HepG2 (cell line): ENCODE data around the gene ABHD4. TPM values are rescaled to one million over a fixed set of nuclear protein-coding genes. Genes with fewer than 3 reads are reported as not detected.

Experiments
- BATF2 ChIP-seq: sonication (generic); formaldehyde crosslinking; IDR thresholded peaks from 2 replicates; pipeline ENCODE4 v1.8.0; 2022; ENCODE audit warnings: mild to moderate bottlenecking, missing genetic modification reagents, moderate library complexity
- FOSL2 ChIP-seq: sonication (generic); formaldehyde crosslinking; IDR thresholded peaks from 2 replicates; pipeline ENCODE4 v1.4.0; 2020; ENCODE audit warnings: missing genetic modification reagents
- FOXA3 ChIP-seq: IDR thresholded peaks from 2 replicates; pipeline ENCODE4 v1.6.1; 2016; ENCODE audit warnings: missing genetic modification reagents, missing compliant biosample characterization
- HINFP ChIP-seq: sonication (generic); formaldehyde crosslinking; IDR thresholded peaks from 2 replicates; pipeline ENCODE4 v1.4.0; 2020; ENCODE audit warnings: low read depth, mild to moderate bottlenecking, missing genetic modification reagents
- NFATC3 ChIP-seq: sonication (generic); formaldehyde crosslinking; IDR thresholded peaks from 2 replicates; pipeline ENCODE4 v1.5.1; 2020; ENCODE audit warnings: mild to moderate bottlenecking, missing genetic modification reagents
- PAF1 ChIP-seq: IDR thresholded peaks from 2 replicates; pipeline ENCODE4 v1.6.1; 2016; ENCODE audit warnings: missing genetic modification reagents, missing compliant biosample characterization
- PHF5A ChIP-seq: IDR thresholded peaks from one replicate; pipeline ENCODE4 v1.6.1; 2018; ENCODE audit warnings: low read depth, missing genetic modification reagents; ENCODE audit not compliant: unreplicated experiment
- RARA ChIP-seq: IDR thresholded peaks from 2 replicates; pipeline ENCODE4 v1.6.1; 2016; ENCODE audit warnings: missing genetic modification reagents, missing compliant biosample characterization
- ZHX2 ChIP-seq, 2 experiments: sonication (generic) in 1 of 2; formaldehyde crosslinking in 1 of 2; IDR thresholded peaks; 2 replicates each; pipeline versions ENCODE4 v1.6.1 to v1.9.0; 2014 to 2022; ENCODE audit warnings: antibody characterized with exemption in 1 of 2, borderline replicate concordance in 1 of 2, inconsistent platforms in 1 of 2, low read depth in 1 of 2, missing genetic modification reagents in 1 of 2
- ZNF20 ChIP-seq: sonication (generic); formaldehyde crosslinking; IDR thresholded peaks from 2 replicates; pipeline ENCODE4 v1.4.0; 2020; ENCODE audit warnings: mild to moderate bottlenecking, moderate library complexity, missing genetic modification reagents
- ZNF3 ChIP-seq: IDR thresholded peaks from 2 replicates; pipeline ENCODE4 v1.7.0; 2017; ENCODE audit warnings: inconsistent platforms
- ZNF557 ChIP-seq: sonication (generic); formaldehyde crosslinking; IDR thresholded peaks from 2 replicates; pipeline ENCODE4 v1.4.0; 2020; ENCODE audit warnings: missing genetic modification reagents
- ZNF574 ChIP-seq: sonication (generic); formaldehyde crosslinking; IDR thresholded peaks from 2 replicates; pipeline ENCODE4 v1.4.0; 2020; ENCODE audit warnings: missing genetic modification reagents
- ZNF674 ChIP-seq: sonication (generic); formaldehyde crosslinking; IDR thresholded peaks from 2 replicates; pipeline ENCODE4 v1.5.0; 2020; ENCODE audit warnings: low read depth, mild to moderate bottlenecking, missing genetic modification reagents
- polyA plus RNA-seq, 8 experiments: library from polyadenylated mRNA; depleted of rRNA in 3 of 8; stranded (reverse) in 7 of 8; unstranded in 1 of 8; fragments of >200 nt; fragmentation: Illumina TruSeq in 4 of 8; extraction: Trizol in 4 of 8; gene quantifications; 2 replicates each; pipeline versions ENCODE4 v1.2.1 to v1.2.3, GENCODE V29; 2011 to 2016; ENCODE audit warnings: low read depth in 4 of 8, missing spikeins in 1 of 8, mixed read lengths in 1 of 8; ENCODE audit not compliant: insufficient read depth in 1 of 8
- total RNA-seq, 5 experiments: library from RNA; depleted of rRNA; stranded (reverse); fragments of >200 nt; fragmentation: Illumina TruSeq; extraction: Trizol; gene quantifications; 2 replicates each; pipeline ENCODE4 v1.2.3, GENCODE V29; 2016; ENCODE audit warnings: low read depth in 1 of 5

The ABHD4 gene
- total and polyA plus RNA-seq, 2 of the 13 experiments (the other 11 are each of a cell fraction or from before 2014, with no cell fraction given) = 16.1 to 47.5 TPM

GRCh38 chr14:22589096-22589839 lies 8.8 kb upstream of the ABHD4 start, which contains the start of gene DAD1 (continued):
- TF ChIP-seq ZNF574 (CRISPR knock-in tag) (peak; percentile 84), HINFP (CRISPR knock-in tag) (peak; percentile 59; the same call in 1 of the 2 replicates), ZNF557 (CRISPR knock-in tag) (no peak), PHF5A (CRISPR knock-in tag) (no peak), ZHX2 (IDR thresholded peaks at IDR 0.05; ENCODE audit: low read depth) (0 out of 2 replicates have a peak, but pooled peaks have one; percentile 9), ZHX2 (CRISPR knock-in tag; IDR thresholded peaks at IDR 0.05; ENCODE audit: borderline replicate concordance) (no peak), ZNF20 (CRISPR knock-in tag) (no peak), PAF1 (CRISPR knock-in tag) (0 out of 2 replicates have a peak, but pooled peaks have one; percentile 47), RARA (CRISPR knock-in tag) (peak; percentile 56; the same call in 1 of the 2 replicates), FOXA3 (CRISPR knock-in tag) (peak; percentile 73; the same call in 1 of the 2 replicates), ZNF3 (CRISPR knock-in tag) (no peak), NFATC3 (CRISPR knock-in tag) (peak; percentile 93), FOSL2 (0 out of 2 replicates have a peak, but pooled peaks have one; percentile 34), ZNF674 (no peak), BATF2 (CRISPR knock-in tag) (no peak)
